ENCODE data around the gene SCN5A.
"Not testable (repeated sequence)": the region's sequence is repeated elsewhere in the genome, so short reads cannot be mapped to it uniquely, and the experiment has no call there.

SCN5A gene

GRCh38 chr3:38578551-38578950 is 70.9 kb downstream of the SCN5A start:
- DNase-seq (ENCODE audit: low read depth): no peak

GRCh38 chr3:38578081-38578475 is 71.4 kb downstream of the SCN5A start:
- DNase-seq (ENCODE audit: low read depth): no peak

- DNase-seq (ENCODE audit: low read depth): no peak
Measured at GRCh38 chr3:38577371-38578080, 72.0 kb downstream of the SCN5A start.

- no peak for DNase-seq (ENCODE audit: low read depth)
Measured at GRCh38 chr3:38576526-38577370, 72.7 kb downstream of the SCN5A start.

- no peak for DNase-seq (ENCODE audit: low read depth)
Measured at GRCh38 chr3:38576131-38576525, 73.4 kb downstream of the SCN5A start.

- no peak for DNase-seq (ENCODE audit: low read depth)
Measured at GRCh38 chr3:38575279-38575843, 74.1 kb downstream of the SCN5A start.

GRCh38 chr3:38574411-38575278 is 74.8 kb downstream of the SCN5A start:
- DNase-seq (ENCODE audit: low read depth): no peak

GRCh38 chr3:38573556-38573955 is 75.9 kb downstream of the SCN5A start:
- DNase-seq (ENCODE audit: low read depth): no peak

GRCh38 chr3:38573111-38573510 is 76.4 kb downstream of the SCN5A start:
- no peak for DNase-seq (ENCODE audit: low read depth)

GRCh38 chr3:38567498-38567897 is 82.0 kb downstream of the SCN5A start:
- no peak for DNase-seq (ENCODE audit: low read depth)

- DNase-seq (ENCODE audit: low read depth): not testable (repeated sequence)
Measured at GRCh38 chr3:38566794-38567193, 82.7 kb downstream of the SCN5A start.

GRCh38 chr3:38566215-38566528 is 83.3 kb downstream of the SCN5A start:
- no peak for DNase-seq (ENCODE audit: low read depth)

- DNase-seq (ENCODE audit: low read depth): no peak
Measured at GRCh38 chr3:38565339-38566214, 83.9 kb downstream of the SCN5A start.

- no peak for DNase-seq (ENCODE audit: low read depth)
Measured at GRCh38 chr3:38564631-38565338, 84.7 kb downstream of the SCN5A start.

- DNase-seq (ENCODE audit: low read depth): no peak
Measured at GRCh38 chr3:38563886-38564270, 85.6 kb downstream of the SCN5A start.

- no peak for DNase-seq (ENCODE audit: low read depth)
Measured at GRCh38 chr3:38563070-38563885, 86.2 kb downstream of the SCN5A start.

- no peak for DNase-seq (ENCODE audit: low read depth)
Measured at GRCh38 chr3:38562467-38562925, 87.0 kb downstream of the SCN5A start.

- no peak for DNase-seq (ENCODE audit: low read depth)
Measured at GRCh38 chr3:38561746-38562466, 87.6 kb downstream of the SCN5A start.

Data from activated gamma-delta T cell treated with anti-CD3 and anti-CD28 coated beads, Interleukin-2, amount 50 U/mL, for 16 hours (primary cell).